ENCODE measurements around the gene ECSCR. TPM values are rescaled to one million over a fixed set of nuclear protein-coding genes. Genes with fewer than 3 reads are reported as not detected.
"Not testable (repeated sequence)": the region's sequence is repeated elsewhere in the genome, so short reads cannot be mapped to it uniquely, and the experiment has no call there.

Gene ECSCR
- total RNA-seq, 1 donor: not detected

- no peak for TF ChIP-seq CTCF (IDR thresholded peaks at IDR 0.05; ENCODE audit: insufficient read depth, low read depth, low read length)
- H3K4me3 ChIP-seq (ENCODE audit: low read depth, low read length): no peak overlapping the region
- no peak for DNase-seq (ENCODE audit: low read depth)
Measured at GRCh38 chr5:139451176-139451575, 11.4 kb downstream of the ECSCR start.

- no peak for TF ChIP-seq CTCF (IDR thresholded peaks at IDR 0.05; ENCODE audit: insufficient read depth, low read depth, low read length)
- no peak overlapping the region for H3K4me3 ChIP-seq (ENCODE audit: low read depth, low read length)
- DNase-seq (ENCODE audit: low read depth): no peak
Measured at GRCh38 chr5:139446956-139447779, 15.4 kb downstream of the ECSCR start.

GRCh38 chr5:139445325-139446170 lies 17.0 kb downstream of the ECSCR start:
- no peak for TF ChIP-seq CTCF (IDR thresholded peaks at IDR 0.05; ENCODE audit: insufficient read depth, low read depth, low read length)
- peak; percentile 62 for DNase-seq (ENCODE audit: low read depth)
- H3K4me3 ChIP-seq (ENCODE audit: low read depth, low read length): no peak overlapping the region

GRCh38 chr5:139443831-139444453 lies 18.6 kb downstream of the ECSCR start:
- TF ChIP-seq CTCF (IDR thresholded peaks at IDR 0.05; ENCODE audit: insufficient read depth, low read depth, low read length): no peak
- no peak overlapping the region for H3K4me3 ChIP-seq (ENCODE audit: low read depth, low read length)
- peak; percentile 76 for DNase-seq (ENCODE audit: low read depth)

GRCh38 chr5:139440416-139440815 lies 22.1 kb downstream of the ECSCR start:
- DNase-seq (ENCODE audit: low read depth); H3K4me3 ChIP-seq (ENCODE audit: low read depth, low read length): not testable (repeated sequence)

- H3K4me3 ChIP-seq (ENCODE audit: low read depth, low read length): peak within 1 kb of the TSS; percentile 89
- no peak for TF ChIP-seq CTCF (IDR thresholded peaks at IDR 0.05; ENCODE audit: insufficient read depth, low read depth, low read length)
Measured at GRCh38 chr5:139439013-139439903, 23.3 kb downstream of the ECSCR start, which contains the start of gene DNAJC18. Gene DNAJC18 (minus strand): TSS chr5:139439525. CDS start chr5:139439445, 80 bp downstream.

More at GRCh38 chr5:139439013-139439903, 23.3 kb downstream of the ECSCR start, which contains the start of gene DNAJC18:
- DNase-seq (ENCODE audit: low read depth): peak; percentile 93

All from fibroblast of villous mesenchyme (primary cell).